GM13977 (cell line): Measurements from ENCODE around the gene BLM.
"Not testable (repeated sequence)": the region's sequence is repeated elsewhere in the genome, so short reads cannot be mapped to it uniquely, and the experiment has no call there.

Source experiments
- DNase-seq: peaks from one replicate; pipeline ENCODE4 v3.0.0; 2012; ENCODE audit warnings: low spot score
- CTCF ChIP-seq: IDR thresholded peaks from 2 replicates; pipeline ENCODE4 v1.5.1; 2012; ENCODE audit warnings: mild to moderate bottlenecking, control low read depth; ENCODE audit not compliant: insufficient read depth; ENCODE audit errors: extremely low read depth, missing control alignments
- in situ Hi-C: fragments of 300-500 bp; cut with MboI; formaldehyde crosslinking; loops from one replicate; pipeline ENCODE4 v1.12.0; 2022; ENCODE audit warnings: low sequenced_read_pairs, low pct_unique_long_range_greater_than_20kb, mixed read lengths, inconsistent platforms; ENCODE audit not compliant: unreplicated experiment

BLM gene

GRCh38 chr15:90819390-90819789, 102.2 kb downstream of the BLM start:
- no peak for DNase-seq
- in situ Hi-C loops: no loop called here
- TF ChIP-seq CTCF: no peak

GRCh38 chr15:90819850-90820249, 102.7 kb downstream of the BLM start:
- no peak for TF ChIP-seq CTCF
- in situ Hi-C loops: no loop called here
- no peak for DNase-seq

- in situ Hi-C loops: no loop called here
- TF ChIP-seq CTCF: no peak
- DNase-seq: no peak
Observed at GRCh38 chr15:90820481-90820880, 103.3 kb downstream of the BLM start.

GRCh38 chr15:90822204-90822955, 105.2 kb downstream of the BLM start:
- no peak for TF ChIP-seq CTCF
- in situ Hi-C loops: no loop called here
- no peak for DNase-seq

GRCh38 chr15:90823455-90823974, 106.4 kb downstream of the BLM start:
- in situ Hi-C loops: no loop called here
- no peak for TF ChIP-seq CTCF
- no peak for DNase-seq

- in situ Hi-C loops, DNase-seq: not testable (repeated sequence)
Observed at GRCh38 chr15:90825115-90825899, 108.2 kb downstream of the BLM start.

GRCh38 chr15:90826206-90826885, 109.2 kb downstream of the BLM start:
- DNase-seq, in situ Hi-C loops: not testable (repeated sequence)
